ENCODE measurements around the gene DCP2. TPM values are rescaled to one million over a fixed set of nuclear protein-coding genes. Genes with fewer than 3 reads are reported as not detected.

The DCP2 gene
- total RNA-seq, 2 donors from 2014 or later = 80.0 to 83.6 TPM

GRCh38 chr5:113035096-113035495 lies 58.5 kb downstream of the DCP2 start:
- ATAC-seq (no peak), DNase-seq (no peak)
- H3K9me3 ChIP-seq (ENCODE audit: control insufficient read depth, low read length, poor library complexity, severe bottlenecking) = no peaks in the 10 kb centered on the region
- Mint-ChIP-seq H3K27me3 (no peaks in the 10 kb centered on the region), H3K4me1 (peaks cover 11% of the 10 kb centered on the region), H3K36me3 (ENCODE audit: low read depth) (peaks cover 3% of the 10 kb centered on the region), H3K27ac (peak overlapping the region; percentile 69), H3K4me3 (peak overlapping the region; percentile 37)

GRCh38 chr5:113036321-113036720 lies 59.7 kb downstream of the DCP2 start:
- peaks cover 3% of the 10 kb centered on the region for H3K36me3 Mint-ChIP-seq (ENCODE audit: low read depth)
- no peak overlapping the region for H3K4me3 Mint-ChIP-seq
- no peak for DNase-seq
- ATAC-seq = no peak
- no peaks in the 10 kb centered on the region for H3K27me3 Mint-ChIP-seq
- no peaks in the 10 kb centered on the region for H3K9me3 ChIP-seq (ENCODE audit: control insufficient read depth, low read length, poor library complexity, severe bottlenecking)
- no peak overlapping the region for H3K27ac Mint-ChIP-seq
- H3K4me1 Mint-ChIP-seq = peaks cover 11% of the 10 kb centered on the region

GRCh38 chr5:113036826-113037225 lies 60.2 kb downstream of the DCP2 start:
- ATAC-seq (no peak), DNase-seq (no peak)
- no peaks in the 10 kb centered on the region for H3K9me3 ChIP-seq (ENCODE audit: control insufficient read depth, low read length, poor library complexity, severe bottlenecking)
- Mint-ChIP-seq H3K36me3 (ENCODE audit: low read depth) (peaks cover 3% of the 10 kb centered on the region), H3K4me1 (peaks cover 12% of the 10 kb centered on the region), H3K4me3 (no peak overlapping the region), H3K27me3 (no peaks in the 10 kb centered on the region), H3K27ac (peak overlapping the region; percentile 70)

GRCh38 chr5:113038136-113038535 lies 61.5 kb downstream of the DCP2 start:
- ATAC-seq (no peak), DNase-seq (no peak)
- Mint-ChIP-seq H3K4me3 (no peak overlapping the region), H3K27me3 (no peaks in the 10 kb centered on the region), H3K4me1 (peaks cover 10% of the 10 kb centered on the region), H3K36me3 (ENCODE audit: low read depth) (peaks cover 3% of the 10 kb centered on the region), H3K27ac (no peak overlapping the region)
- no peaks in the 10 kb centered on the region for H3K9me3 ChIP-seq (ENCODE audit: control insufficient read depth, low read length, poor library complexity, severe bottlenecking)

- no peak for ATAC-seq
- no peaks in the 10 kb centered on the region for H3K27me3 Mint-ChIP-seq
Observed at GRCh38 chr5:113038714-113039113, 62.1 kb downstream of the DCP2 start.

GRCh38 chr5:113039229-113039933 lies 62.8 kb downstream of the DCP2 start:
- Mint-ChIP-seq H3K4me3 (no peak overlapping the region), H3K27ac (no peak overlapping the region), H3K27me3 (no peaks in the 10 kb centered on the region), H3K36me3 (ENCODE audit: low read depth) (peaks cover 3% of the 10 kb centered on the region), H3K4me1 (peaks cover 10% of the 10 kb centered on the region)
- DNase-seq (no peak), ATAC-seq (no peak)
- H3K9me3 ChIP-seq (ENCODE audit: control insufficient read depth, low read length, poor library complexity, severe bottlenecking) = no peaks in the 10 kb centered on the region

More at GRCh38 chr5:113038714-113039113, 62.1 kb downstream of the DCP2 start:
- Mint-ChIP-seq H3K27ac (no peak overlapping the region), H3K4me3 (no peak overlapping the region), H3K36me3 (ENCODE audit: low read depth) (peaks cover 3% of the 10 kb centered on the region), H3K4me1 (peaks cover 10% of the 10 kb centered on the region)
- H3K9me3 ChIP-seq (ENCODE audit: control insufficient read depth, low read length, poor library complexity, severe bottlenecking) = no peaks in the 10 kb centered on the region
- DNase-seq = no peak

GRCh38 chr5:113039934-113040285 lies 63.3 kb downstream of the DCP2 start:
- Mint-ChIP-seq H3K36me3 (ENCODE audit: low read depth) (peaks cover 3% of the 10 kb centered on the region), H3K4me1 (peaks cover 10% of the 10 kb centered on the region), H3K27me3 (no peaks in the 10 kb centered on the region), H3K4me3 (no peak overlapping the region), H3K27ac (no peak overlapping the region)
- ATAC-seq (no peak), DNase-seq (no peak)
- no peaks in the 10 kb centered on the region for H3K9me3 ChIP-seq (ENCODE audit: control insufficient read depth, low read length, poor library complexity, severe bottlenecking)

- DNase-seq = no peak
- no peak overlapping the region for H3K27ac Mint-ChIP-seq
- no peaks in the 10 kb centered on the region for H3K9me3 ChIP-seq (ENCODE audit: control insufficient read depth, low read length, poor library complexity, severe bottlenecking)
- H3K4me1 Mint-ChIP-seq = peaks cover 5% of the 10 kb centered on the region
- ATAC-seq = no peak
- H3K36me3 Mint-ChIP-seq (ENCODE audit: low read depth) = peaks cover 3% of the 10 kb centered on the region
- no peak overlapping the region for H3K4me3 Mint-ChIP-seq
- H3K27me3 Mint-ChIP-seq = no peaks in the 10 kb centered on the region
Observed at GRCh38 chr5:113040672-113041260, 64.2 kb downstream of the DCP2 start.

GRCh38 chr5:113042491-113043243 lies 66.1 kb downstream of the DCP2 start:
- Mint-ChIP-seq H3K27ac (no peak overlapping the region), H3K4me3 (no peak overlapping the region), H3K36me3 (ENCODE audit: low read depth) (peaks cover 3% of the 10 kb centered on the region), H3K27me3 (no peaks in the 10 kb centered on the region), H3K4me1 (peaks cover 5% of the 10 kb centered on the region)
- DNase-seq (no peak), ATAC-seq (no peak)
- no peaks in the 10 kb centered on the region for H3K9me3 ChIP-seq (ENCODE audit: control insufficient read depth, low read length, poor library complexity, severe bottlenecking)

- DNase-seq (no peak), ATAC-seq (no peak)
- Mint-ChIP-seq H3K36me3 (ENCODE audit: low read depth) (no peaks in the 10 kb centered on the region), H3K27ac (no peak overlapping the region), H3K4me1 (peaks cover 3% of the 10 kb centered on the region), H3K27me3 (no peaks in the 10 kb centered on the region), H3K4me3 (no peak overlapping the region)
- no peaks in the 10 kb centered on the region for H3K9me3 ChIP-seq (ENCODE audit: control insufficient read depth, low read length, poor library complexity, severe bottlenecking)
Observed at GRCh38 chr5:113043491-113043931, 66.9 kb downstream of the DCP2 start.

GRCh38 chr5:113044776-113045465 lies 68.3 kb downstream of the DCP2 start:
- DNase-seq = no peak
- Mint-ChIP-seq H3K4me1 (peaks cover 3% of the 10 kb centered on the region), H3K36me3 (ENCODE audit: low read depth) (no peaks in the 10 kb centered on the region), H3K27me3 (no peaks in the 10 kb centered on the region), H3K27ac (no peak overlapping the region), H3K4me3 (peak overlapping the region; percentile 36)
- ATAC-seq = no peak
- H3K9me3 ChIP-seq (ENCODE audit: control insufficient read depth, low read length, poor library complexity, severe bottlenecking) = no peaks in the 10 kb centered on the region

GRCh38 chr5:113047234-113047633 lies 70.6 kb downstream of the DCP2 start:
- no peak overlapping the region for H3K4me3 Mint-ChIP-seq
- no peak overlapping the region for H3K27ac Mint-ChIP-seq
- no peaks in the 10 kb centered on the region for H3K9me3 ChIP-seq (ENCODE audit: control insufficient read depth, low read length, poor library complexity, severe bottlenecking)
- peaks cover 3% of the 10 kb centered on the region for H3K36me3 Mint-ChIP-seq (ENCODE audit: low read depth)
- no peaks in the 10 kb centered on the region for H3K27me3 Mint-ChIP-seq
- no peak for ATAC-seq
- no peak for DNase-seq
- H3K4me1 Mint-ChIP-seq = peaks cover 13% of the 10 kb centered on the region
